Measurements from ENCODE around the gene GPX2. TPM values are rescaled to one million over a fixed set of nuclear protein-coding genes. Genes with fewer than 3 reads are reported as not detected.

GPX2 gene
- total RNA-seq, 1 donor from 2014 or later = not detected

DNA sequence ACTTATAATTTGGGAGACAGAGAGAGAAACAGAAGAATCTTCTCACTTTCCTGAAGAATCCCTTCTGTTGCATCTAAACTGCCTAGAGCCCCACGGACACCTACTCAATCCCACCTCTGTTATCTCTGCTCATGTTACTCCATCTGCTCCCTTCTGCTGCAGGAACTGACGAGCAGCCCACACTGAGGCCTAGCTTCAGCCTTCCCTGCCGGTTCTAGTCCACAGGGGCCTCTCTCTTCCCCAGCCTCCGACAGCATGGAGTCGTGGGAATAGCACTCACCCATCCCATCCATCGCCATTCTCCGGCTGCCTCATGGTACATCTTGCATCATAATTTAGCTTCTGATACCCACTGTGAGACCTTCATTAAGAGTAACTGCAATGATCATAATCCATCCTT lies 25.6 kb upstream of the GPX2 start:
- H3K4me3 Mint-ChIP-seq (ENCODE audit: unreplicated experiment) = no peak overlapping the region
- H3K27ac Mint-ChIP-seq (ENCODE audit: unreplicated experiment) = no peak overlapping the region
- no peak overlapping the region for H3K9ac ChIP-seq (ENCODE audit: low read length)

DNA sequence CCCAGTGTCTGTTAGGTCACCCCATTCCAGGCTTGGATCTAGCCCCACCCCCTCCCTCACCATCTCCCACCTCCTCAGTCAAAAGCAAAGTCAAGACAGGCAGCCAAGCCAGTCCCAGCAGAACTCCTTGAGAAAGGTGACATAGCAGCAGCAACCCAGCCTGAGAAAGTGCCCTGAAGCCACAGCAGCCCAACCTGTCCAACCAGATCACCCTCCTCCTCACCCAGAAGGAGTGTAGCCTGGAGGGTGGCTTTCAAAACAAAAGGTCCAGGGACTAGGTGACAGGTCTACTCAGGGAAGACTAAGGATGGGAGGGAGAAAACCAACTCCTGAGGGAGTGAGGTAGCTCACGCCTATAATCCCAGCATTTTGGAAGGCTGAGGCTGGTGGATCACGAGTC lies 24.4 kb upstream of the GPX2 start:
- H3K27ac Mint-ChIP-seq (ENCODE audit: unreplicated experiment) = no peak overlapping the region
- peaks cover 36% of the 10 kb centered on the region for H4K20me1 ChIP-seq (ENCODE audit: insufficient read depth, low read length)
- H2AFZ ChIP-seq (ENCODE audit: low read depth, low read length) = no peak overlapping the region
- no peak for TF ChIP-seq EZH2 (IDR thresholded peaks at IDR 0.05; ENCODE audit: insufficient read depth, low read length)
- TF ChIP-seq, protein P1, sequence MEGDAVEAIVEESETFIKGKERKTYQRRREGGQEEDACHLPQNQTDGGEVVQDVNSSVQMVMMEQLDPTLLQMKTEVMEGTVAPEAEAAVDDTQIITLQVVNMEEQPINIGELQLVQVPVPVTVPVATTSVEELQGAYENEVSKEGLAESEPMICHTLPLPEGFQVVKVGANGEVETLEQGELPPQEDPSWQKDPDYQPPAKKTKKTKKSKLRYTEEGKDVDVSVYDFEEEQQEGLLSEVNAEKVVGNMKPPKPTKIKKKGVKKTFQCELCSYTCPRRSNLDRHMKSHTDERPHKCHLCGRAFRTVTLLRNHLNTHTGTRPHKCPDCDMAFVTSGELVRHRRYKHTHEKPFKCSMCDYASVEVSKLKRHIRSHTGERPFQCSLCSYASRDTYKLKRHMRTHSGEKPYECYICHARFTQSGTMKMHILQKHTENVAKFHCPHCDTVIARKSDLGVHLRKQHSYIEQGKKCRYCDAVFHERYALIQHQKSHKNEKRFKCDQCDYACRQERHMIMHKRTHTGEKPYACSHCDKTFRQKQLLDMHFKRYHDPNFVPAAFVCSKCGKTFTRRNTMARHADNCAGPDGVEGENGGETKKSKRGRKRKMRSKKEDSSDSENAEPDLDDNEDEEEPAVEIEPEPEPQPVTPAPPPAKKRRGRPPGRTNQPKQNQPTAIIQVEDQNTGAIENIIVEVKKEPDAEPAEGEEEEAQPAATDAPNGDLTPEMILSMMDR (IDR thresholded peaks at IDR 0.05; ENCODE audit: insufficient read depth, low read depth, low read length) = no peak
- no peak overlapping the region for H3K27ac ChIP-seq (ENCODE audit: low read depth, low read length)
- peaks cover 19% of the 10 kb centered on the region for H3K4me1 ChIP-seq (ENCODE audit: insufficient read depth, low read length)
- DNase-seq (ENCODE audit: low read depth) (no peak), FAIRE-seq (no peak)
- no peak overlapping the region for H3K4me3 ChIP-seq (ENCODE audit: insufficient read depth, low read depth, low read length)
- H3K27me3 Mint-ChIP-seq (ENCODE audit: low read depth, unreplicated experiment) = no peaks in the 10 kb centered on the region
- H3K4me3 Mint-ChIP-seq (ENCODE audit: unreplicated experiment) = no peak overlapping the region
- peaks cover 4% of the 10 kb centered on the region for H3K79me2 ChIP-seq (ENCODE audit: insufficient read depth, low read length)
- H3K27me3 ChIP-seq (ENCODE audit: insufficient read depth, low read length) = no peaks in the 10 kb centered on the region
- H3K36me3 ChIP-seq (ENCODE audit: insufficient read depth, low read length) = no peaks in the 10 kb centered on the region
- peaks cover 10% of the 10 kb centered on the region for H3K36me3 Mint-ChIP-seq (ENCODE audit: low read depth, unreplicated experiment)
- H3K4me2 ChIP-seq (ENCODE audit: low read length) = no peak overlapping the region
- no peaks in the 10 kb centered on the region for H3K9me3 ChIP-seq (ENCODE audit: insufficient read depth, low read depth, low read length)
- H3K9ac ChIP-seq (ENCODE audit: low read length) = no peak overlapping the region
- H3K9me3 Mint-ChIP-seq (ENCODE audit: unreplicated experiment) = peaks cover 2% of the 10 kb centered on the region
- H3K4me1 Mint-ChIP-seq (ENCODE audit: low read depth, unreplicated experiment) = peaks cover 27% of the 10 kb centered on the region

More for the DNA sequence above, 25.6 kb upstream of the GPX2 start:
- no peaks in the 10 kb centered on the region for H3K9me3 ChIP-seq (ENCODE audit: insufficient read depth, low read depth, low read length)
- H3K9me3 Mint-ChIP-seq (ENCODE audit: unreplicated experiment) = peaks cover 2% of the 10 kb centered on the region
- peaks cover 10% of the 10 kb centered on the region for H3K36me3 Mint-ChIP-seq (ENCODE audit: low read depth, unreplicated experiment)
- TF ChIP-seq, protein P1 (IDR thresholded peaks at IDR 0.05; ENCODE audit: insufficient read depth, low read depth, low read length) = no peak
- no peak for TF ChIP-seq EZH2 (IDR thresholded peaks at IDR 0.05; ENCODE audit: insufficient read depth, low read length)
- no peak overlapping the region for H2AFZ ChIP-seq (ENCODE audit: low read depth, low read length)
- H3K36me3 ChIP-seq (ENCODE audit: insufficient read depth, low read length) = no peaks in the 10 kb centered on the region
- FAIRE-seq (no peak), DNase-seq (ENCODE audit: low read depth) (no peak)
- peaks cover 30% of the 10 kb centered on the region for H4K20me1 ChIP-seq (ENCODE audit: insufficient read depth, low read length)
- H3K27ac ChIP-seq (ENCODE audit: low read depth, low read length) = no peak overlapping the region
- peaks cover 27% of the 10 kb centered on the region for H3K4me1 Mint-ChIP-seq (ENCODE audit: low read depth, unreplicated experiment)
- peak overlapping the region; percentile 55 for H3K4me2 ChIP-seq (ENCODE audit: low read length)
- no peak overlapping the region for H3K4me3 ChIP-seq (ENCODE audit: insufficient read depth, low read depth, low read length)
- no peaks in the 10 kb centered on the region for H3K27me3 Mint-ChIP-seq (ENCODE audit: low read depth, unreplicated experiment)
- H3K27me3 ChIP-seq (ENCODE audit: insufficient read depth, low read length) = no peaks in the 10 kb centered on the region
- peaks cover 19% of the 10 kb centered on the region for H3K4me1 ChIP-seq (ENCODE audit: insufficient read depth, low read length)
- peaks cover 4% of the 10 kb centered on the region for H3K79me2 ChIP-seq (ENCODE audit: insufficient read depth, low read length)

DNA sequence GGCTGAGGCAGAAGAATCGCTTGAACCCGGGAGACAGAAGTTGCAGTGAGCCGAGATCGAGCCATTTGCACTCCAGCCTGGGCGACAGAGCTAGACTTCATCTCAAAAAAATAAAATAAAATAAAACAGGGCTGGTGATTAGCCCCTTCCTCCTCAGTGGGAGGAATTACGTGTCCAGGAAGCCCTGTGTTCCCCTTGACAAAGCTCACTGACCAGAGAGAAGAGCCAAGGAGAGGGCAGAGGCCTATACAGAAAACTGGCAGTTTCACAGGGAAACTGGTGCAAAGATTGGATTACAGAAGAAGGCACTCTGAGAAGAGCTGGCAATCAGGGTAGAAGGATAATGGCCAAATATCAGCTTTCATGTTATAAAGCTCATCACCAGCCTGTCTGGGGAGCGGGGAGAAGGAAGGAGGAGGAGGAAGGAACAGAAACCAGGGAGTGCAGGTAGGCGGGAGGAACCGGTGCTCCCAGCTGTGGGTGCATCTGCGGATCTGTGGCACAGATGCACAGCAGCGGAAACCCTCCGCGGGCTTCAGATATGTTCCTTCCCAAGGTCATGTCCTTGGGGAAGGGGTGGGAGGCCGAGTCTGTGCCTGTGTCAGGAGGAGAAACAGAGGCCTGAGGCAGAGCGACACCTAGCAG lies 22.9 kb upstream of the GPX2 start:
- H3K36me3 ChIP-seq (ENCODE audit: insufficient read depth, low read length) = no peaks in the 10 kb centered on the region
- no peaks in the 10 kb centered on the region for H3K27me3 ChIP-seq (ENCODE audit: insufficient read depth, low read length)
- no peak overlapping the region for H3K4me3 ChIP-seq (ENCODE audit: insufficient read depth, low read depth, low read length)
- no peaks in the 10 kb centered on the region for H3K9me3 ChIP-seq (ENCODE audit: insufficient read depth, low read depth, low read length)
- H3K9ac ChIP-seq (ENCODE audit: low read length) = no peak overlapping the region
- H3K4me1 Mint-ChIP-seq (ENCODE audit: low read depth, unreplicated experiment) = peaks cover 19% of the 10 kb centered on the region
- no peaks in the 10 kb centered on the region for H3K79me2 ChIP-seq (ENCODE audit: insufficient read depth, low read length)
- H3K4me1 ChIP-seq (ENCODE audit: insufficient read depth, low read length) = peaks cover 10% of the 10 kb centered on the region
- H3K4me2 ChIP-seq (ENCODE audit: low read length) = no peak overlapping the region
- no peaks in the 10 kb centered on the region for H3K27me3 Mint-ChIP-seq (ENCODE audit: low read depth, unreplicated experiment)
- no peak overlapping the region for H3K27ac ChIP-seq (ENCODE audit: low read depth, low read length)
- DNase-seq (ENCODE audit: low read depth) = no peak
- peaks cover 10% of the 10 kb centered on the region for H3K36me3 Mint-ChIP-seq (ENCODE audit: low read depth, unreplicated experiment)
- peaks cover 2% of the 10 kb centered on the region for H3K9me3 Mint-ChIP-seq (ENCODE audit: unreplicated experiment)
- H4K20me1 ChIP-seq (ENCODE audit: insufficient read depth, low read length) = peaks cover 25% of the 10 kb centered on the region
- FAIRE-seq = no peak
- no peak overlapping the region for H3K27ac Mint-ChIP-seq (ENCODE audit: unreplicated experiment)
- TF ChIP-seq, protein P1 (IDR thresholded peaks at IDR 0.05; ENCODE audit: insufficient read depth, low read depth, low read length) = no peak
- no peak for TF ChIP-seq EZH2 (IDR thresholded peaks at IDR 0.05; ENCODE audit: insufficient read depth, low read length)
- no peak overlapping the region for H3K4me3 Mint-ChIP-seq (ENCODE audit: unreplicated experiment)
- H2AFZ ChIP-seq (ENCODE audit: low read depth, low read length) = no peak overlapping the region
